IMR-90 (cell line): ENCODE results near the gene ANXA4.

Experiments used
- BHLHE40 ChIP-seq: fragments of 150-350 bp; IDR thresholded peaks from 2 replicates; pipeline ENCODE4 v1.6.1; 2016; ENCODE audit warnings: mild to moderate bottlenecking, low read depth, low read length
- CTCF ChIP-seq: conservative IDR thresholded peaks from 2 replicates; pipeline ENCODE4 v1.5.1; 2012; ENCODE audit warnings: mild to moderate bottlenecking, low read depth, low read length, improper control_type of control experiment
- MAFK ChIP-seq: IDR thresholded peaks from 2 replicates; pipeline ENCODE4 v1.6.1; 2012; ENCODE audit warnings: low read depth, low read length, improper control_type of control experiment
- NFE2L2 ChIP-seq: fragments of 150-350 bp; IDR thresholded peaks from 2 replicates; pipeline ENCODE4 v1.6.1; 2016; ENCODE audit warnings: low read depth, mild to moderate bottlenecking, low read length
- POLR2A ChIP-seq: IDR thresholded peaks from 2 replicates; pipeline ENCODE4 v1.6.1; 2012; ENCODE audit warnings: mild to moderate bottlenecking, low read depth, low read length

- TF ChIP-seq CTCF = no peak
- no peak for TF ChIP-seq MAFK
- no peak for TF ChIP-seq POLR2A
- no peak for TF ChIP-seq BHLHE40
- TF ChIP-seq NFE2L2 = no peak
Observed at GRCh38 chr2:69693775-69694450, 48.0 kb upstream of the ANXA4 start.
